GM18498 (cell line): ENCODE results near the gene ETS2.
A peak's percentile ranks its signal among the peaks of the same experiment; 100 is the strongest.

Experiments
- ATAC-seq: cut with Tn5 transposase; IDR thresholded peaks from one replicate; pipeline ENCODE4 v1.9.1; 2021; ENCODE audit warnings: mild to moderate bottlenecking, moderate library complexity; ENCODE audit not compliant: unreplicated experiment

The ETS2 gene

GRCh38 chr21:38800924-38801744 is 4.6 kb upstream of the ETS2 start:
- no peak for ATAC-seq

DNA sequence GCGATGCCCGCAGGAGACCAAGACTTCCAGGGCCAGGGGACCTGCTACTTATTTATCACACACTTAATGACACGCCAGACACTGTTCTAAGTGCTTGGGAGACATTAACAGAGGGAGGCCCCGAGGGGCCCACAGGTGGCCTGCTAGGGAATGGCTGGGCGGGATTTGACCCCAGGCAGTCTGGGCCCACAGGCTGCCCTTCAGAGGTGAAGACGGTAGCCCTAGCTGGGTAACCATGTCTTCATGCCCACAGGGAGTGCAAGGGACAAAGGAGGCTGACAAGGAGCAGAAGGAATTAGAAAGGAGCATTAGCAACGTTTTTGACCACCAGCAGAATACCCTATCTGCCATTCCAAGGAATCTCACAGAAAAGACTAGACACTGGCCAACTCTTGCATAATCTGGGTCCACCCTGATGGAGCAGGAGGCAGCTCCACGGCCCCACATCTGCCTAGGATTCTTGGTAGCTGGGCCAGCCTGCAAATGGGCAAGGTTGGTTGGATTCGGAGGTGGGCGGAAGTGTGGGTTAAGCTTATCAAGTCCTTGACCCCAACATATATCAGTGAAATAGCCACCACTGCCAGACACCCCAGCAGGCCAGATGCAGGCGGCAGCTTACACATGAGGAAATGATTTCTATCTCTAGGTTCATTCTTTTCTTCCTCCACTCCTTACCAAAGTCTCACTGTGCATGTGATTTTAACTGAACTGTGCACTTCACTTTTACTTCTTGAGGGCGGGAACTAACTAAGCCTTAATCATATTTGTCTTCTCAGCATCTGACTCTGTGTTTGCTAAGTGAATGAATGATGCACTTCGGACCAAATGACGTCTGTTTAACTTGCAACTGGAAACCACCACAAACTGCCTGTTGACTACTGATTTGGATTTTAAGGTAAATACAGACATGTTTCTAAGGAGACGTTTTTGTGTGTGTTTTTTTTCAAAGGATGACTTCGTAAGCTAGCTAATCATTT is 3.4 kb upstream of the ETS2 start:
- no peak for ATAC-seq

GRCh38 chr21:38803075-38803660 is 2.6 kb upstream of the ETS2 start:
- ATAC-seq, result no peak

GRCh38 chr21:38804030-38804788 is 1.5 kb upstream of the ETS2 start:
- no peak for ATAC-seq

DNA sequence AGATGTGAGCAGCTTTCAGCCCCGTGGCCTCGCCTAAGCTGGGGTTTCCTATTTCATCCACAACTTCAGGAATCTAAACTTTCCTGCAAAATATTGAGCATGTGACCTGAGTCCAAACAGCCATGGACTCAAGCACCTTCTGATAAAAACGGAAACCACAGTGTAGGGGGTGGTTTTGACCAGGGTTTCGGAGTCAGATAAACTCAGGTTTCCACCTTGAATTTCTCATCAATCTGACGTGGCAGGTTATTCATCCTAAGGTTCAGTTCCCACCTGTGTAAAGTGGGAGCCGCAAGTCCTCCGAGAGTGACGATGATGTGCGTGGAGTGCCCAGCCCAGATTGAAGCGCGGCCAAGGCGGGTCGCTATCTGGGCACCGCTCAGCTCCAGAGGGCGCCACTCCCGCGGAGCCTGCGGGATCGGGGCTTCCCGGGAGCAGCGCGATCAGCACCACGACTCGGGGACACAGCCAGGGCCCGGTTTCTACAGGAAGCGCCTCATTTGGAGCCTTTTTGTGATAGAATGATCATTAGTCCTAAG is 871 bp upstream of the ETS2 start:
- ATAC-seq, result peak; percentile 21

GRCh38 chr21:38806153-38806941 is 618 bp downstream of the ETS2 start:
- peak; percentile 26 for ATAC-seq

DNA sequence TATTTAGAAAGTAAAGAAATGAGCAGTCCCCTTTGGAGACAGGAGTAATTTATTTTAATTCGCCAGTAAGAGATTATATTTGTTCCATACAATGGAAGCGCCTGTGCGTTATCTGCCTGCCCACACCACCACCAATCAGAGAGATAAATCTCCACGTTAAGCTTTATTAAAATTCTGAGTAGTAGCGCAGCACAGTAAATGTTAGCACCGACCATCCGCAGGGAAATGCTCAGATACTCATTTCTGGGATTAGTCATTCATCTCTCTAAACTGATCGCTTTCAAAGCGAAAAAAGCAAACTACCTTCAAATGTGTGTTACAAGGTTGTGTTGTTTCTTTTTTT is 1.2 kb downstream of the ETS2 start:
- no peak for ATAC-seq

GRCh38 chr21:38807441-38807871 is 1.7 kb downstream of the ETS2 start:
- ATAC-seq, result no peak

GRCh38 chr21:38807986-38808385 is 2.3 kb downstream of the ETS2 start:
- no peak for ATAC-seq

- ATAC-seq, result no peak
These were observed 3.6 kb downstream of the ETS2 start for GRCh38 chr21:38809198-38809878.

DNA sequence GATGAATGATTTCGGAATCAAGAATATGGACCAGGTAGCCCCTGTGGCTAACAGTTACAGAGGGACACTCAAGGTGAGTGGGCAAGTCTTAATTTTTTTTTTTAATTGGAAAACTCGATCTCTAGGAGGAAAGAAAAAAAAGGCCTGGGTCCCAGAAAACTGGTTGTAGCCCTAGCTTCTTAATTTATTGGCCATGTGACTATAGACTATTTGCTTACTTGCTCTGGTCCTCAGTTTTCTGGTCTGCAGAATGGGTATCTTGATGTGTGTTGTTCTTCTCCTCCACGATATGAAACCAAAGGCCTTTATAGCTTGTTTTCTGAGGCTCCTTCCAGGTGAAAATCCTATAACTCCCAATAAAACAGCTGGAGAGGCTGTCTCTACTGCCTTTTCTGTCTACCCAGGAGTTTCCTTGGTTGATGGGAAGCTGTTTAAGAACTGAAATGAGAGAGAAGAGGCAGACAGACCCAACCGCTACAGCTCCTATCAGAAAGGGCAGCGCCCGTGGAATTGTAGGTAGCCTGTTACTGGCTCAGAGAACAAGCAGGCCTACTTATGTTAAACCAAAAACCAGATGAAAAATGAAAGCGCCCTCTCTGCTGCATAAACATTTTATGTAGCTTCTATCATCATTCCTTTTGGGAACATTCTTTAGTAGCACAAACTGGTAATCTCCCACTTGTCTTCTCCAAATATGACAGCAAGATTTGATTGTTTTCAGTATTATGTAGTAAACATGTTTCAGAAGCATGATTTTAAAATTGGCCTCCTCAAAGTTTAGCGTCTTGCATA is 4.5 kb downstream of the ETS2 start:
- no peak for ATAC-seq

- ATAC-seq, result no peak
These were observed 5.1 kb downstream of the ETS2 start for GRCh38 chr21:38810826-38811164.

DNA sequence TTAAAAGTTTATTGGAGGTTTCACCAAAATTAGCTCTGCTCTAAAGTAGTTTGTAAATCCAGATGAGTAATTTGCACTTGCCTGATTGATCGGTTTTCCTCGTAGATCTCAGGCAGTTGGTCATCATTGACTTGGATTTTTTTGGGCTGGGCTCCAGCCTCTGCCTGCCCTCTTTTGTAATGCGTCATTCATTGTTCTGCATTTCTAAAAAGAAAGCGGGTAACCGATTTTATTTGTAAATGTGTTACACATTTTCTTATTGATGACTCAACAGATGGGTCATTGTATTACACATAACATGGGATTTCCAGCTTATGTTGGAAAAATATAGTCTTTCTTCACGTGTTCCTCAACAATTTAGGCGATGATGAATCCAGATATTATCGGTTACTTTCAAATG is 5.5 kb downstream of the ETS2 start:
- no peak for ATAC-seq

DNA sequence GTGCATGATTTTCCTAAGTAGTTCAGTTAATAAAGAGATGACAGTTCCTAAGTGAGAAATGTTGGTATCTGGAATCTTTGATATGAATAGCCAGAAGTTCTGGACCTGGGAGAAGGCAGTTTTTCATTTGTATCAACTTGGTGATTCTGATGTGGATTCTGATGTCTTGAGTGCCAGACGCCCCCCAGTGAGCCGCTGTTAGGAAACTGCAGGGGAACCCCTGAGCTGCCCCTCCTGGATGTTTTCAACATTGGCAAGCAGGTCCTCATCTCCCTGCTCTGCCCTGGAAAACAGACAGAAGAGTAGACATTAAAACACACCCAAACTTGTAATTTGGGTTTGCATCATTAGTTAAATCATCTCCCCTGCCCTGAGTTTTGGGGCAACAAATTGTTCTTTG is 7.4 kb downstream of the ETS2 start:
- no peak for ATAC-seq

GRCh38 chr21:38813547-38813946 is 7.8 kb downstream of the ETS2 start:
- no peak for ATAC-seq

- ATAC-seq, result no peak
These were observed 8.7 kb downstream of the ETS2 start for GRCh38 chr21:38814126-38815059.

DNA sequence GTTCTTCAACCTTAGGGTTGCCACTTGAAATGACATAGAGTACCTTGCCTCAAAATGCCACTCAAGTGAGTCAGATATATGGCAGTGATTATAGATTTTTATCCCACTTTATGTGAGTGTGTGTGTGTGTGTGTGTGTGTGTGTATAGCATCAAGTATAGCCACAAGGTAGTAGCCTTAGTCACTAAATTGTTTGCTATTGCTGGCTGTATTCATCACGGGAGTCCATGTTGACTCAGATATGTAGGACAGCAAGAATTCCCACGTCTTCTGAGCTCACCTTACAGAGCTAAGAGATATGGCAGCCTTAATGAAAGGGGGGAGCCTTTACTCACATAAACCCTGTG is 9.3 kb downstream of the ETS2 start:
- no peak for ATAC-seq
